HepG2 (cell line): ENCODE measurements around the gene MFN2. TPM values are rescaled to one million over a fixed set of nuclear protein-coding genes. Genes with fewer than 3 reads are reported as not detected.
A peak's percentile ranks its signal among the peaks of the same experiment; 100 is the strongest.

ENCODE experiments used
- AGO1 ChIP-seq: fragments of 200-400 bp; formaldehyde crosslinking; IDR thresholded peaks from 2 replicates; pipeline ENCODE4 v1.6.1; 2017; ENCODE audit warnings: mild to moderate bottlenecking, low read depth, low read length, moderate library complexity; ENCODE audit not compliant: poor library complexity, severe bottlenecking
- CBX1 ChIP-seq: IDR thresholded peaks from one replicate; pipeline ENCODE4 v1.6.1; 2016; ENCODE audit warnings: antibody characterized with exemption, low read depth
- CTCF ChIP-seq: sonication (generic); formaldehyde crosslinking; IDR thresholded peaks from 2 replicates; pipeline ENCODE4 v1.5.0; 2020; ENCODE audit warnings: mild to moderate bottlenecking, missing genetic modification reagents, moderate library complexity
- ETV5 ChIP-seq: IDR thresholded peaks from 2 replicates; pipeline ENCODE4 v1.6.1; 2018; ENCODE audit warnings: missing biosample characterization, missing genetic modification reagents, inconsistent platforms, borderline replicate concordance
- FOXK1 ChIP-seq: sonication (generic); formaldehyde crosslinking; IDR thresholded peaks from 2 replicates; pipeline ENCODE4 v1.4.0; 2020; ENCODE audit warnings: low read depth, missing genetic modification reagents, borderline replicate concordance
- GABPB1 ChIP-seq: IDR thresholded peaks from 2 replicates; pipeline ENCODE4 v1.6.1; 2016; ENCODE audit warnings: mild to moderate bottlenecking, missing genetic modification reagents, moderate library complexity, missing compliant biosample characterization
- GMEB2 ChIP-seq: IDR thresholded peaks from 2 replicates; pipeline ENCODE4 v1.6.1; 2016; ENCODE audit warnings: missing biosample characterization, missing genetic modification reagents, low read depth
- KAT2B ChIP-seq: fragments of 150-350 bp; IDR thresholded peaks from 2 replicates; pipeline ENCODE4 v1.6.1; 2014; ENCODE audit warnings: low read depth, low read length, borderline replicate concordance
- KDM1A ChIP-seq: IDR thresholded peaks from 2 replicates; pipeline ENCODE4 v1.6.1; 2016; ENCODE audit warnings: missing compliant biosample characterization
- MAZ ChIP-seq, 2 experiments: sonication (generic) in 1 of 2; formaldehyde crosslinking in 1 of 2; IDR thresholded peaks; 2 replicates each; pipeline versions ENCODE4 v1.5.0 to v1.6.1; 2012 to 2020; ENCODE audit warnings: low read depth in 2 of 2, mild to moderate bottlenecking in 2 of 2, borderline replicate concordance in 1 of 2, improper control_type of control experiment in 1 of 2, low read length in 1 of 2, missing genetic modification reagents in 1 of 2, moderate library complexity in 1 of 2
- MBD4 ChIP-seq: IDR thresholded peaks from 2 replicates; pipeline ENCODE4 v1.6.1; 2012; ENCODE audit warnings: low read length, inconsistent platforms, borderline replicate concordance
- NPAS2 ChIP-seq: sonication (generic); formaldehyde crosslinking; IDR thresholded peaks from 2 replicates; pipeline ENCODE4 v1.8.0; 2022; ENCODE audit warnings: mild to moderate bottlenecking, missing genetic modification reagents, borderline replicate concordance
- POGZ ChIP-seq: sonication (generic); formaldehyde crosslinking; IDR thresholded peaks from 2 replicates; pipeline ENCODE4 v1.4.0; 2020; ENCODE audit warnings: mild to moderate bottlenecking, missing genetic modification reagents
- PPARG ChIP-seq: conservative IDR thresholded peaks from 2 replicates; pipeline ENCODE4 v1.6.1; 2016; ENCODE audit warnings: missing biosample characterization, missing genetic modification reagents
- SAP130 ChIP-seq: IDR thresholded peaks from 2 replicates; pipeline ENCODE4 v1.6.1; 2016; ENCODE audit warnings: low read depth
- TEAD3 ChIP-seq: optimal IDR thresholded peaks from 2 replicates; pipeline ENCODE3; 2016; ENCODE audit warnings: borderline replicate concordance
- ZBTB2 ChIP-seq: sonication (generic); formaldehyde crosslinking; IDR thresholded peaks from 2 replicates; pipeline ENCODE4 v1.8.0; 2022; ENCODE audit warnings: low read depth, missing genetic modification reagents
- ZBTB26 ChIP-seq: IDR thresholded peaks from 2 replicates; pipeline ENCODE4 v1.6.1; 2016; ENCODE audit warnings: missing compliant biosample characterization, missing genetic modification reagents, borderline replicate concordance
- ZFP82 ChIP-seq: sonication (generic); formaldehyde crosslinking; IDR thresholded peaks from 2 replicates; pipeline ENCODE4 v1.5.1; 2020; ENCODE audit warnings: mild to moderate bottlenecking, missing genetic modification reagents, borderline replicate concordance
- ZGPAT ChIP-seq: IDR thresholded peaks from 2 replicates; pipeline ENCODE4 v1.6.1; 2016; ENCODE audit warnings: mild to moderate bottlenecking
- ZNF543 ChIP-seq: sonication (generic); formaldehyde crosslinking; IDR thresholded peaks from 2 replicates; pipeline ENCODE4 v1.4.0; 2020; ENCODE audit warnings: mild to moderate bottlenecking, missing genetic modification reagents
- ZNF652 ChIP-seq: IDR thresholded peaks from 2 replicates; pipeline ENCODE4 v1.6.1; 2016; ENCODE audit warnings: low read depth, borderline replicate concordance
- polyA plus RNA-seq, 8 experiments: library from polyadenylated mRNA; depleted of rRNA in 3 of 8; stranded (reverse) in 7 of 8; unstranded in 1 of 8; fragments of >200 nt; fragmentation: Illumina TruSeq in 4 of 8; extraction: Trizol in 4 of 8; gene quantifications; 2 replicates each; pipeline versions ENCODE4 v1.2.1 to v1.2.3, GENCODE V29; 2011 to 2016; ENCODE audit warnings: low read depth in 4 of 8, missing spikeins in 1 of 8, mixed read lengths in 1 of 8; ENCODE audit not compliant: insufficient read depth in 1 of 8
- total RNA-seq, 5 experiments: library from RNA; depleted of rRNA; stranded (reverse); fragments of >200 nt; fragmentation: Illumina TruSeq; extraction: Trizol; gene quantifications; 2 replicates each; pipeline ENCODE4 v1.2.3, GENCODE V29; 2016; ENCODE audit warnings: low read depth in 1 of 5

MFN2 gene
- total and polyA plus RNA-seq, 2 of the 13 experiments (the other 11 are each of a cell fraction or from before 2014, with no cell fraction given), result 38.7 to 60.9 TPM

GRCh38 chr1:11990303-11991032 lies 10.2 kb downstream of the MFN2 start (continued):
- TF ChIP-seq KAT2B, result no peak
- TF ChIP-seq ZBTB2, result no peak
- TF ChIP-seq TEAD3, result peak; percentile 68
- TF ChIP-seq GABPB1 (CRISPR knock-in tag), result peak; percentile 17; the same call in 1 of the 2 replicates
- peak; percentile 29; the same call in 1 of the 2 replicates for TF ChIP-seq POGZ (CRISPR knock-in tag)
- TF ChIP-seq ZNF652 (CRISPR knock-in tag), result no peak
- 0 out of 2 replicates have a peak, but pooled peaks have one; percentile 34 for TF ChIP-seq NPAS2 (CRISPR knock-in tag)
- TF ChIP-seq ZBTB26, result peak; percentile 78; the same call in 1 of the 2 replicates
- TF ChIP-seq MBD4, result no peak
- TF ChIP-seq ZFP82 (CRISPR knock-in tag), result no peak
- TF ChIP-seq ZNF543 (CRISPR knock-in tag), result no peak
- peak; percentile 26; the same call in 1 of the 2 replicates for TF ChIP-seq ETV5 (CRISPR knock-in tag)
- peak; percentile 95 for TF ChIP-seq PPARG (CRISPR knock-in tag)
- no peak for TF ChIP-seq KDM1A (CRISPR knock-in tag)
- TF ChIP-seq GMEB2 (CRISPR knock-in tag), result no peak
- TF ChIP-seq CTCF (CRISPR knock-in tag), result no peak
- TF ChIP-seq SAP130 (CRISPR knock-in tag), result peak; percentile 50
- no peak for TF ChIP-seq CBX1
- no peak for TF ChIP-seq AGO1
- peak; percentile 35; the same call in 1 of the 2 replicates for TF ChIP-seq MAZ (IDR thresholded peaks at IDR 0.05; ENCODE audit: borderline replicate concordance, low read depth, low read length)
- TF ChIP-seq MAZ (CRISPR knock-in tag; IDR thresholded peaks at IDR 0.05; ENCODE audit: low read depth), result no peak
- peak; percentile 55 for TF ChIP-seq ZGPAT (CRISPR knock-in tag)
- TF ChIP-seq FOXK1 (CRISPR knock-in tag), result 0 out of 2 replicates have a peak, but pooled peaks have one; percentile 30
